HG02970 (cell line): ENCODE measurements around the gene GSK3A.
A peak's percentile ranks its signal among the peaks of the same experiment; 100 is the strongest.

Experiments
- ATAC-seq: cut with Tn5 transposase; IDR thresholded peaks from one replicate; pipeline ENCODE4 v1.9.1; 2021; ENCODE audit warnings: mild to moderate bottlenecking, moderate library complexity, moderate number of reproducible peaks; ENCODE audit not compliant: unreplicated experiment, low FRiP score

GSK3A gene

GRCh38 chr19:42242512-42243409, at the start of gene GSK3A:
Gene GSK3A, minus strand, starts transcription at chr19:42242602. Its CDS starts 137 bp downstream, at chr19:42242465.
- peak; percentile 64 for ATAC-seq

DNA sequence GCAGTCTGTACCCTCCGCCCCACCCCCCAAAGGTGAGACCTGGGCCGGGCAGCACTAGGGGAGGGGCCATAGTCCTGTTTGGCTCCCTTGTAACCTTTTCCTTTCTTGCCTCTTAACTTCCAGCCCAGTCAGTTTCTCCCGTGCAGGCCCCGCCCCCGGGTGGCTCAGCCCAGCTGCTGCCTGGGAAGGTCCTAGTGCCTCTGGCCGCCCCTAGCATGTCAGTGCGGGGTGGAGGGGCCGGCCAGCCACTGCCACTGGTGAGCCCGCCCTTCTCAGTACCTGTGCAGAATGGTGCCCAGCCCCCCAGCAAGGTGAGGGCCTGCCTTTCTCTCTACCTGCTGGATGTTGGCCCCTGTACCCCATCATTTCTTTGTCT, 49.0 kb upstream of the GSK3A start:
- no peak for ATAC-seq

DNA sequence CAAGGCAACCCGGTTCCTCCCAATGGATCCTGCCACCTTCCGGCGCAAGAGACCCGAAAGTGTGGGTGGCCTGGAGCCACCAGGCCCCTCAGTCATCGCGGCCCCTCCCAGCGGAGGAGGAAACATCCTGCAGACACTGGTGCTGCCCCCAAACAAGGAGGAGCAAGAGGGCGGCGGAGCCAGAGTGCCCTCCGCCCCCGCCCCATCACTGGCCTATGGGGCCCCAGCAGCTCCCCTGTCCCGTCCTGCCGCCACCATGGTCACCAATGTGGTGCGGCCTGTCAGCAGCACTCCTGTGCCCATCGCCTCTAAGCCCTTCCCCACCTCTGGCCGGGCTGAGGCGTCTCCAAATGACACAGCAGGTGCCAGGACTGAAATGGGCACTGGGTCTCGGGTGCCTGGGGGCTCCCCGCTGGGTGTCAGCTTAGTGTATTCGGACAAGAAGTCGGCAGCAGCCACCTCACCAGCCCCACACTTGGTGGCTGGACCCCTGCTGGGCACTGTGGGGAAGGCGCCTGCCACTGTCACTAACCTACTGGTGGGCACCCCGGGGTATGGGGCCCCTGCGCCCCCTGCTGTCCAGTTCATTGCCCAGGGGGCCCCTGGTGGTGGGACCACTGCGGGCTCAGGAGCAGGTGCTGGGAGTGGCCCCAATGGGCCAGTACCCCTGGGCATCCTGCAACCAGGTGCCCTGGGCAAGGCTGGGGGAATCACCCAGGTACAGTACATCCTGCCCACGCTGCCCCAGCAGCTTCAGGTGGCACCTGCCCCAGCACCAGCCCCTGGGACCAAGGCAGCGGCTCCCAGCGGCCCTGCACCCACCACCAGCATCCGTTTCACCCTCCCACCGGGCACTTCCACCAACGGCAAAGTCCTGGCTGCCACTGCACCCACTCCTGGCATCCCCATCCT, 48.4 kb upstream of the GSK3A start:
- ATAC-seq = no peak

- ATAC-seq = no peak
Observed at GRCh38 chr19:42290136-42290522, 47.7 kb upstream of the GSK3A start.

- ATAC-seq = no peak
Observed at GRCh38 chr19:42289556-42290041, 47.2 kb upstream of the GSK3A start.

DNA sequence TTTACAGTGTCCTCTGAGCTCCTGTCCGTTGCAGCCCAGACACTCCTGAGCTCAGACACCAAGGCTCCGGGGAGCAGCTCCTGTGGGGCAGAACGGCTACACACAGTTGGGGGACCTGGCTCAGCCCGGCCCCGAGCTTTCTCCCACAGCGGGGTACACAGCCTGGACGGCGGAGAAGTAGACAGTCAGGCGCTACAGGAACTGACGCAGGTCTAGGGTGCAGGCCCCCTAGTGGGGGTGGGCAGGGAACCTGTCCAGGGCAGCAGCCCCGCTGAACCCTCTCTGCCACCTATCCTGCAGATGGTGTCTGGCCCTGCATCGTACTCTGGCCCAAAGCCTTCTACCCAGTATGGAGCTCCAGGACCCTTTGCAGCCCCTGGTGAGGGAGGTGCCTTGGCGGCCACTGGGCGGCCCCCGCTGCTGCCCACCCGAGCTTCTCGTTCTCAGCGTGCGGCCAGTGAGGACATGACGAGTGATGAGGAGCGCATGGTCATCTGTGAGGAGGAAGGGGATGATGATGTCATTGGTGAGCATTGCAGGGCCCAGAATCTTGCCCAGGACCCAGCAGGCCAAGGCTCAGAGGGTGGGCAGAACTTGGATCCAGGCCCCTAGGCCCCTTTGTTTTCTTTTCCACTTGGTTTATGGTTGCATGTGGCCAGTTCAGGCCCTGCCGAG, 46.6 kb upstream of the GSK3A start:
- ATAC-seq = no peak

GRCh38 chr19:42288387-42288786, 46.0 kb upstream of the GSK3A start:
- no peak for ATAC-seq

DNA sequence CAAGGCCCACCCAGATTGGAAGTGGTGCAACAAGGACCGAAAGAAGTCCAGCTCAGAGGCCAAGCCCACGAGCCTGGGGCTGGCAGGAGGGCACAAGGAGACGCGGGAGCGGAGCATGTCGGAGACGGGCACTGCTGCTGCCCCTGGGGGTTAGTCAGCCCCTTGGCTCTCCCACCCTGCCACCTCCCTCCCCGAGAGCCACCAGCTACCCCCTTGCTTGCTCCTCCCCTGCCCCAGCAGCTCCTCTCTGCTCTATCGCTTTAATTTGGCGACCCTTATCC, 45.4 kb upstream of the GSK3A start:
- ATAC-seq = no peak

- ATAC-seq = no peak
Observed at GRCh38 chr19:42287017-42287826, 44.8 kb upstream of the GSK3A start.

- ATAC-seq = no peak
Observed at GRCh38 chr19:42286349-42287016, 44.1 kb upstream of the GSK3A start.

DNA sequence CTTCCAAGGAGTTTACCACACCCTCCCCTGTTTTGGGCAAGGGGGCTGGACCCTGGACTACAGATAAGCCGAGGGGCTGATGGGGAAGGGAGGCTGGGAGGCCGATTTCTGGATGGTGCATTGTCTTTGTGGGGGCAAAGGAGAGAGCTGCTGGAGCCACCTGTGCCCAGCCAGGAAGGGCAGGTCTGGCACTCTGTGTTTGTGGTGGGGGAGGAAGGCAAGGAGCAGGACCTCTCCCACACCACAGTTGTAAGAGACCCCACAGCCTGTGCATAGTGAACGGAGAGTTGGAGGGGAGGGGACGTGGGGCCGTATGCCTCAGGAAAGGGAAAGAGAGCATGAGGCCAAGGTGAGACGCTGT, 43.6 kb upstream of the GSK3A start:
- no peak for ATAC-seq

GRCh38 chr19:42285541-42285941, 43.1 kb upstream of the GSK3A start:
- ATAC-seq = no peak

GRCh38 chr19:42284591-42285341, 42.4 kb upstream of the GSK3A start:
- ATAC-seq = peak; percentile 1

- peak; percentile 41 for ATAC-seq
Observed at GRCh38 chr19:42284066-42284501, 41.7 kb upstream of the GSK3A start.

GRCh38 chr19:42283188-42284065, 41.0 kb upstream of the GSK3A start:
- ATAC-seq = peak; percentile 40

- ATAC-seq = no peak
Observed at GRCh38 chr19:42282819-42283187, 40.4 kb upstream of the GSK3A start.

DNA sequence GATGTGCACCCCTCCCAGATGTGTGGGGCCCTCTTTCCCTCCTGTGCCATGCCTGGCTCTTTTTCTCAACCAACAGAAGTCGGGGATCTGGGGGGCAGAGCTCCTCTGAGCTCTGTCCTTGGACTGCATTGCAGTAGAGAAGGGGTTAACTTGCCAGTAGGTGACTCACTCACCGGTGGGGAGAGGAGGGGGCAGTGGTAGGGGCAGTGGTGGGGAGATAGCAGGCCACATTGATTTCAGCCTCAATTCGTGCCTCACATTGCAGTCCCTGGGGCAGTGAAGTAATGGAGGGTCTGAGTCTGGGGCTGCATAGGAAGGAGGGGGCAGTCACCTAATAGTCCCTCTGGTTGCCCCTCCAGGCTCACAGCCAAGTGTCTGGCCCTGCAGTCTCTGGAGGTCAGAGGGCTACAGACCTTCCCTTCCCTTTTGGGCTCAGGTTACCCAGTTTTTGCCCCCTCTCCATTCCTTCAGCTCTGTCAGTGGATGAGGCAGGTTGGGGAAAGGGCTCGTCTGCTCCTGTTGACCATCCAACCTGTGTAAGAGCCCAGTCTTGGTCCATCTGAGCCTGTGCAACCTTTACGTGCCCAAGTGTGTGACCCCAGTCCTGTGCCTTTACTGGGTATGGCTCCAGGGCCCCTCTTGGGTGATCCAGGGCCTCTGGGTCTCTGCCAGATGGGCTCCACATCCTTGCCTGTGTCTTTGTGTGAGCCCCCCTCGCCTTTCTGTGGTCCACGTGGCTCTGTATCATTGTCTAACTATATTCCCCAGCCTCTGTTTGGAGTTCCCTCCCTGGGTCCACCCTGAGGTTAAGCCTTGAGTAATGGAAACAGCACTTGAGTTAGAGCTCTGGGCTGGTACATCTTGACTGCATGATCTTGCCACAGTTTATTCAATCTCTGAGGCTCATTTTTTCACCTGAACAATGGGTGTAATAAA, 39.7 kb upstream of the GSK3A start:
- no peak for ATAC-seq
